Epithelial cell of proximal tubule (primary cell): ENCODE measurements around the gene TM4SF5. TPM values are rescaled to one million over a fixed set of nuclear protein-coding genes. Genes with fewer than 3 reads are reported as not detected.

Experiments used
- DNase-seq: peaks from one replicate; pipeline ENCODE4 v3.0.0-alpha.2; 2011; ENCODE audit warnings: low read depth
- H3K4me3 ChIP-seq: 2 replicates; pipeline ENCODE4 v1.5.1; 2011; ENCODE audit warnings: low read depth, mild to moderate bottlenecking, low read length
- total RNA-seq: library from RNA; depleted of rRNA; stranded (reverse); fragments of >200 nt; gene quantifications from 2 replicates; pipeline ENCODE4 v1.2.3, GENCODE V29; 2015
- TF ChIP-seq, protein P1 (sequence below): conservative IDR thresholded peaks from 2 replicates; pipeline ENCODE4 v1.5.1; 2012; ENCODE audit warnings: low read depth, mild to moderate bottlenecking, low read length

TM4SF5 gene
- total RNA-seq, 1 donor from 2014 or later: not detected

DNA sequence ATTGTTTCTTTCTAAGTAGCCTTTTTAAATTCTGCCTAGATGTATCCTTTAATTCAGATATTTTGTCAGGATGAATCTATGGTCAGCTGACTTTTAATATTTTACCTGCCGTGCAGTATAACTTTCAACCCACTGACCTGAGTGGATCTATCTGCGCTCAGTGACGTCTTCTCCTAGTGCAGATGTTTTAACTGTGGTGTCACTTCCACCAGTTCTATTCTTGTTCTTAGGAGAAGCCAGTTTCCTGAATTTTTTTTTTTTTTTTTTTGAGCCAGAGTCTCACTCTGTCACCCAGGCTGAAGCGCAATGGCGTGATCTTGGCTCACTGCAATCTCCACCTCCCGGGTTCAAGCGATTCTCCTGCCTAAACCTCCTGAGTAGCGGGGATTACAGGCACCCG is 5.0 kb upstream of the TM4SF5 start:
- H3K4me3 ChIP-seq: no peak overlapping the region
- TF ChIP-seq, protein P1, sequence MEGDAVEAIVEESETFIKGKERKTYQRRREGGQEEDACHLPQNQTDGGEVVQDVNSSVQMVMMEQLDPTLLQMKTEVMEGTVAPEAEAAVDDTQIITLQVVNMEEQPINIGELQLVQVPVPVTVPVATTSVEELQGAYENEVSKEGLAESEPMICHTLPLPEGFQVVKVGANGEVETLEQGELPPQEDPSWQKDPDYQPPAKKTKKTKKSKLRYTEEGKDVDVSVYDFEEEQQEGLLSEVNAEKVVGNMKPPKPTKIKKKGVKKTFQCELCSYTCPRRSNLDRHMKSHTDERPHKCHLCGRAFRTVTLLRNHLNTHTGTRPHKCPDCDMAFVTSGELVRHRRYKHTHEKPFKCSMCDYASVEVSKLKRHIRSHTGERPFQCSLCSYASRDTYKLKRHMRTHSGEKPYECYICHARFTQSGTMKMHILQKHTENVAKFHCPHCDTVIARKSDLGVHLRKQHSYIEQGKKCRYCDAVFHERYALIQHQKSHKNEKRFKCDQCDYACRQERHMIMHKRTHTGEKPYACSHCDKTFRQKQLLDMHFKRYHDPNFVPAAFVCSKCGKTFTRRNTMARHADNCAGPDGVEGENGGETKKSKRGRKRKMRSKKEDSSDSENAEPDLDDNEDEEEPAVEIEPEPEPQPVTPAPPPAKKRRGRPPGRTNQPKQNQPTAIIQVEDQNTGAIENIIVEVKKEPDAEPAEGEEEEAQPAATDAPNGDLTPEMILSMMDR: no peak
- DNase-seq: no peak

DNA sequence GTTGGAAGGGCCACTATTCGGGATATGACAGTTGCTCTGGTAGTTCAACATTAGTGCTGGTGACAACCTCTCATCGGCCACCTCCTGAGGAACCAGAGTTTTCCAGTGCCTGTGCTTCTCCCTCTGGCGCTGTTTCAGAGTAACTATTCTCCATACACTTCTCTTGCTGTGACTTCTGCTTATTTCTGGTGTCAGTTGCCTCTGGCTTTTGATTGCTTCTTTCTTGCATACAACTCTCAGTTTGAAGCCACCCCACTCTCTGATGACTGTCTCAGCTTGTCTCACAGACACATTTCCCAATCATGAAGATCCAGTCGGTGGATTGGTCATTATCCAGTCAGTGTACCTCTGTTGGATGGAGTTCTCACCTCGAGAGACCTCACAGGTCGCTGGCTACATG is 3.4 kb upstream of the TM4SF5 start:
- TF ChIP-seq, protein P1: no peak
- no peak for DNase-seq
- H3K4me3 ChIP-seq: no peak overlapping the region

DNA sequence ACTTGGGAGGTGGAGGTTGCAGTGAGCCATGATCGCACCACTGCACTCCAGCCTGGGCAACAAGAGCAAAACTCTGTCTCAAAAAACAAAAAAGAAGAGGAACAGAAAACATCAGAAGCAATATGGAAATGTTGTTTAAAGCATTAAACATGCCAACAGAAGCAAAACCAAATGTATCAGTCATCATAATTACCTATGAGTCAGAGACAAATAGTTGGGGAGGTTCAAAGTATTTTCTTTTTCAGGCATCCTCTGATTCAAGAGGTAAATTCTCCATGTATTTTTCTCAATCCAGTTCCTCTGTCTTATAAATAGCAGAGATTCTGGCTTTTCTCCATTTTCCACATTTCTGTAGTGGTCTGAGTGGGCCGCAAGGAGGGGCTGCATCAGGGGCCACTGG is 2.1 kb upstream of the TM4SF5 start:
- no peak for DNase-seq
- TF ChIP-seq, protein P1: no peak

DNA sequence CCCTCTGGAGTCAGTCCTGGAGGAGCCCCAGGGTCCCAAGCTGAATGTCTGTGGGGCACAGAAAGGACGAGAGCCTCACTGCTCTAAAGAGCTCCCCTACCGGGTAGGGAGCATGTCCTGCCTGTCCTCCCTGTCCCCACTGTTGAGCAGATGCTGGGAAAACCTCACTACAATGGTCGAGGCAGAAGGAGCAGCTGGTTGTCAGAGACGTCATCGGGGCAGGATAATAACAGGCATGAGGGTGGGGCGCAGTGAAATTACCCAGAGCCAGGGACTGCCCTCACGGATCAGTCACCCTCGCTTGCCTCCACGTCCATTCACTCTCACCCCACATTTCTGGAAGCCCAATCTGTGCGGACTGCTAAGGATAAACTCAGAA is 538 bp downstream of the TM4SF5 start:
- DNase-seq: no peak
- no peak overlapping the region for H3K4me3 ChIP-seq
- TF ChIP-seq, protein P1: no peak

More for the DNA sequence above, 2.1 kb upstream of the TM4SF5 start:
- no peak overlapping the region for H3K4me3 ChIP-seq

DNA sequence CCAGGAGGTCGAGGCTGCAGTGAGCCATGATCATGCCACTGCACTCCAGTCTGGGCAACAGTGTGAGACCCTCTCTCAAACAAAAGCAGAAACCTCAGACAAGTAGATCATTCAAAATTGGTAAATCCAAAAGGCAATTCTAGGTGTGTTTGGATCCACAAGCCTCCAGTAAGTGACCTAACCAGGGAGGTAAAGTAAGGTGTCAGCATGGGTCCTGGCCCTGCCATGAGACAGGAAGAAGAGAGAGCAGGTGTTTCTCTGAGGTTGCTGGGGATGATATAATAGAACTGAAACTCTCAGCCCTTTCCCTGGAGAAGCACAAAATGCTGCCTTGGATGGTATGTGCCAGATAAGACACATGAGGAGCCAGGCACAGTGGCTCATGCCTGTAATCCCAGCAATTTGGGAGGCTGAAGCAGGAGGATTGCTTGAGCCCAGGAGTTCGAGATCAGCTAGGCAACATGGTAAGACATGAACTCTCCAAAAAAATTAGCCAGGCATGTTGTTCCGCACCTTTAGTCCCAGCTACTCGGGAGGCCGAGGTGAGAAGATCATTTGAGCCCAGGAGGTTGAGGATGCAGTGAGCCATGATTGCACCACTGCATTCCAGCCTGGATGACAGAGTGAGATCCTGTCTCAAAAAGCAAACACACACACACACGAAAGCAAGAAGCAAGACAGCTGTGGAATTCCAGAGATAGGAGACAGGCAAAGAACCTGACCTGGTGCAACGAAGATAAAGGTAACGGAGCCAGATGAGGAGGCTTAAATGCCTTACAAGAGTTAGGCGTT is 6.5 kb downstream of the TM4SF5 start:
- TF ChIP-seq, protein P1: no peak
- no peak for DNase-seq
- no peak overlapping the region for H3K4me3 ChIP-seq

DNA sequence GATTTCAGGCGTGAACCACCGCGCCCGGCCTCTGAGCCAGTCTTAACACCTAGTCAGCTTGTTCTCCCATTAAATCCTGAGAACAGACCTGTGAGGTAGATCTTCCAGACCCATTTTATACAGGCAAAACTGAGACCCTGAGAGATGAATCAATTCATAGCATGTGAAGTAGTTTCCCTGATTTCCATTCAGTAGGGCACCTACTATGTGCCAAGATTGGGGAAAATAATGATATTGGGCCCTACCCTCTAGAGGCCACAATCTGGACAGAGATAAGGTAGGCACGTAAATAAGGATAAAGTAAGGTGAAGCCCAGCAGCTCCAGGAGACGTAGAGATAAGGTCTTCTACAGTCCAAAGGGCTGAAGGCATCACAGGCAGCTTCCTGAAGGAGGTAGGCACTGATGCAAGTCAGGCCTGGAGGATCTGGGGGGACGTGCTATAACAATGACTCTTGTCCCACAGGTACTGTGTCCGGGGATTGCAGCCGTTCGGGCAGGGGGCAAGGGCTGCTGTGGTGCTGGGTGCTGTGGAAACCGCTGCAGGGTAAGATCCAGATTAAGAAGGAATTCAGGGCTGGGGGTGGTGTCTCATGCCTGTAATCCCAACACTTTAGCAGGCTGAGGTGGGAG is 8.8 kb downstream of the TM4SF5 start:
- no peak for DNase-seq
- H3K4me3 ChIP-seq: no peak overlapping the region
- TF ChIP-seq, protein P1: no peak

DNA sequence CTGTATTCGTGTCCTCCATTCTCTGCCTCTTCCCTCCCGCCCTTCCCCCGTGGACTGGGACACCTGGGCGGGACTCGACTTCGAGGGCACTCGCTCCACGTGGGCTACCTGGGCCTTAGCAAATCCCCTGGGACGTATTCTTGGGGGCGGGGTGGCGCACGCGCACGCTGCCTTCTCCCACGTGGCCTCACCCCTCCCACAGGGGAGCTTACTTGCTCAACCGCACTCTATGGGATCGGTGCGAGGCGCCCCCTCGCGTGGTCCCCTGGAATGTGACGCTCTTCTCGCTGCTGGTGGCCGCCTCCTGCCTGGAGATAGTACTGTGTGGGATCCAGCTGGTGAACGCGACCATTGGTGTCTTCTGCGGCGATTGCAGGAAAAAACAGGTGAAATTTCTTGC is 11.0 kb downstream of the TM4SF5 start:
- no peak for DNase-seq
- TF ChIP-seq, protein P1: no peak

More for the DNA sequence above, 11.0 kb downstream of the TM4SF5 start:
- no peak overlapping the region for H3K4me3 ChIP-seq
